Fibroblast of lung (primary cell): ENCODE measurements around the gene TIMP2.

Experiments used
- EZH2 ChIP-seq: IDR thresholded peaks from 2 replicates; pipeline ENCODE4 v1.5.1; 2012; ENCODE audit warnings: low read length, control low read depth, mild to moderate bottlenecking; ENCODE audit errors: missing control alignments
- TF ChIP-seq, protein P1 (sequence below), 2 donors: IDR thresholded peaks in 1 of 2; conservative IDR thresholded peaks in 1 of 2; 1 replicate in 1 of 2; 2 replicates in 1 of 2; pipeline ENCODE4 v1.5.1; 2011 to 2012; ENCODE audit warnings: low read length in 2 of 2, control low read depth in 1 of 2, inconsistent platforms in 1 of 2, low read depth in 1 of 2, mild to moderate bottlenecking in 1 of 2

DNA sequence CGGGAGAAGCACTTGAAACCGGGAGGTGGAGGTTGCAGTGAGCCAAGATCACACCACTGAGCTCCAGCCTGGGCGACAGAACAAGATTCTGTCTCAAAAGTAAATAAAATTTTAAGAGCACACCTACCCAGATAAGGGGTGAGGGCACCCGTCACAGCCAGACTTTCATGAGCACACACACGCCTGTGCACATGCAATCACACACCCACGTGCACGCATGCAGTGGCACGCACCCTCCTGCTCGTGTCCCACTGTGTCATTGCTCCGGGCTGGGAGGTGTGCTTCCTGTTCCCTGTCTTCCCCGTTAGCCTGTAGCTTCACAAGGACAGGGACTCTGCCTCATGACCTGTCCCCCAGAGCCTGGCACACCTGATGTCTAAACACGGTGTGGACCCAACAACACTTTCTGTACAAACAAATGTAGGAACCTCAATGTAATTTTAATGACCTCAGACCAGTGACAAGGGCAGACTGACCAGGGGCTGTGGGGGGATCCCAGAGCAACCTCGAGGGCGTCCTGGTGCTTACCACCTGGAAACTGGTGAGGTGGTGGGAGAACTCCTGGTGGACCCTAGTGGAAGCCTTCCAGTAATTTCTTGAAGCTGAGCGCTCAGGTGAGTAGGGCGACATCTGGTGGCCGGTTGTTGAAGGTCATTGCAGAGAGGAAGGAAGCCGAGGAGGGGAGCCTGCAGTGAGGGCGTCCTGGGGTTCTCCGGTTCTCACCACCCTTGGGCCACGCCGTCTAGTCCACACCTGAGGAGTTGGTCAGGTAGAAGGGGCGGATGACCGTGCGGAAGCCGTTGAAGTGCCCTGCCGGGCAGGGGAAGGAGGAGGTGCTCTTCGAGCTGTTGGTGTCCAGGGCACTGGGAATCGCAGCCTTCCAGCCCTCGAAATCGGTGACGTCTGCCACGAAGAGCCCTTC lies 45.9 kb upstream of the TIMP2 start:
- TF ChIP-seq, protein P1, sequence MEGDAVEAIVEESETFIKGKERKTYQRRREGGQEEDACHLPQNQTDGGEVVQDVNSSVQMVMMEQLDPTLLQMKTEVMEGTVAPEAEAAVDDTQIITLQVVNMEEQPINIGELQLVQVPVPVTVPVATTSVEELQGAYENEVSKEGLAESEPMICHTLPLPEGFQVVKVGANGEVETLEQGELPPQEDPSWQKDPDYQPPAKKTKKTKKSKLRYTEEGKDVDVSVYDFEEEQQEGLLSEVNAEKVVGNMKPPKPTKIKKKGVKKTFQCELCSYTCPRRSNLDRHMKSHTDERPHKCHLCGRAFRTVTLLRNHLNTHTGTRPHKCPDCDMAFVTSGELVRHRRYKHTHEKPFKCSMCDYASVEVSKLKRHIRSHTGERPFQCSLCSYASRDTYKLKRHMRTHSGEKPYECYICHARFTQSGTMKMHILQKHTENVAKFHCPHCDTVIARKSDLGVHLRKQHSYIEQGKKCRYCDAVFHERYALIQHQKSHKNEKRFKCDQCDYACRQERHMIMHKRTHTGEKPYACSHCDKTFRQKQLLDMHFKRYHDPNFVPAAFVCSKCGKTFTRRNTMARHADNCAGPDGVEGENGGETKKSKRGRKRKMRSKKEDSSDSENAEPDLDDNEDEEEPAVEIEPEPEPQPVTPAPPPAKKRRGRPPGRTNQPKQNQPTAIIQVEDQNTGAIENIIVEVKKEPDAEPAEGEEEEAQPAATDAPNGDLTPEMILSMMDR (conservative IDR thresholded peaks at IDR 0.05 in 1 of 2, IDR thresholded peaks at IDR 0.05 in 1 of 2; ENCODE audit: low read depth in 1 of 2, low read length in 2 of 2), result peak; percentile 84 to 86
- no peak for TF ChIP-seq EZH2
